Measurements from ENCODE around the gene CHAF1A.

The CHAF1A gene

DNA sequence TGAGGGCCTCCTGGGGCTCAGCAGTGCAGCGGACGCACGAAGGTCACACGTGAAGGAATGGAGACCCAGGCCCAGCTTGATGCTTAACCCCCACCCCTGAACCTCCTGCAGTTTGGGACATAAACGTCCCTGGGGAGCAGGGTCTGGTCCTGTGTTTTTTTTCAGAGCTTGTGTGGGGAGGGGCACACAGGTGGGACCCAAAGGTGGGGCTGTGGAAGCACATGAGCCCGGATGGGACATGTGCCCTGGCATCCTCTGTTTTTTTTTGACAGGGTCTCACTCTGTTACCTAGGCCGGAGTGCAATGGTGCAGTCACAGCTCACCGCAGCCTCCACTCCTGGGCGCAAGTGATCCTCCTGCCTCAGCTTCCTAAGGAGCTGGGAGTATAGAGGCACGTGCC, 34.7 kb downstream of the CHAF1A start:
- TF ChIP-seq, protein P1, sequence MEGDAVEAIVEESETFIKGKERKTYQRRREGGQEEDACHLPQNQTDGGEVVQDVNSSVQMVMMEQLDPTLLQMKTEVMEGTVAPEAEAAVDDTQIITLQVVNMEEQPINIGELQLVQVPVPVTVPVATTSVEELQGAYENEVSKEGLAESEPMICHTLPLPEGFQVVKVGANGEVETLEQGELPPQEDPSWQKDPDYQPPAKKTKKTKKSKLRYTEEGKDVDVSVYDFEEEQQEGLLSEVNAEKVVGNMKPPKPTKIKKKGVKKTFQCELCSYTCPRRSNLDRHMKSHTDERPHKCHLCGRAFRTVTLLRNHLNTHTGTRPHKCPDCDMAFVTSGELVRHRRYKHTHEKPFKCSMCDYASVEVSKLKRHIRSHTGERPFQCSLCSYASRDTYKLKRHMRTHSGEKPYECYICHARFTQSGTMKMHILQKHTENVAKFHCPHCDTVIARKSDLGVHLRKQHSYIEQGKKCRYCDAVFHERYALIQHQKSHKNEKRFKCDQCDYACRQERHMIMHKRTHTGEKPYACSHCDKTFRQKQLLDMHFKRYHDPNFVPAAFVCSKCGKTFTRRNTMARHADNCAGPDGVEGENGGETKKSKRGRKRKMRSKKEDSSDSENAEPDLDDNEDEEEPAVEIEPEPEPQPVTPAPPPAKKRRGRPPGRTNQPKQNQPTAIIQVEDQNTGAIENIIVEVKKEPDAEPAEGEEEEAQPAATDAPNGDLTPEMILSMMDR (IDR thresholded peaks at IDR 0.05; ENCODE audit: low read depth, low read length): no peak
- no peak for DNase-seq (ENCODE audit: extremely low read depth, low read depth)

DNA sequence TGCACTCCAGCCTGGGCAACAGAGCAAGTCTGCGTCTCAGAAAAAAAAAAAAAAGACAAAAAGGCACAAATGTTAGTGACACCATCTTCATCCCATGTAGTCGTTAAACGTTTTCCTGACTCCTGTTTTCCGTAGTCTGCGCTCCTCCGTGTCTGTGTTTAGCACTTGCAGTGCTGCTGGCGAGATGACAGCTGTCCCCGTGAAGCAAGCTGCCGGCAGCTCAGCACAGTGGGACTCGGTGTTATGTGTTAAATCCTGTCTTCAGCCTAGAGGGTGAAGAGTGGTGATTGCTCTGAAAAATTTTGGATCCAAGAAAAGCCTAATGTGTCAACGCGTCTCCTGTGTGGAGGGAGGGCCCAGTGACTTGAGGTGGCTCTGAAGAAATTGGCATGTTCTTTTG, 36.8 kb downstream of the CHAF1A start:
- no peak for DNase-seq (ENCODE audit: extremely low read depth, low read depth)
- TF ChIP-seq, protein P1 (IDR thresholded peaks at IDR 0.05; ENCODE audit: low read depth, low read length): no peak

DNA sequence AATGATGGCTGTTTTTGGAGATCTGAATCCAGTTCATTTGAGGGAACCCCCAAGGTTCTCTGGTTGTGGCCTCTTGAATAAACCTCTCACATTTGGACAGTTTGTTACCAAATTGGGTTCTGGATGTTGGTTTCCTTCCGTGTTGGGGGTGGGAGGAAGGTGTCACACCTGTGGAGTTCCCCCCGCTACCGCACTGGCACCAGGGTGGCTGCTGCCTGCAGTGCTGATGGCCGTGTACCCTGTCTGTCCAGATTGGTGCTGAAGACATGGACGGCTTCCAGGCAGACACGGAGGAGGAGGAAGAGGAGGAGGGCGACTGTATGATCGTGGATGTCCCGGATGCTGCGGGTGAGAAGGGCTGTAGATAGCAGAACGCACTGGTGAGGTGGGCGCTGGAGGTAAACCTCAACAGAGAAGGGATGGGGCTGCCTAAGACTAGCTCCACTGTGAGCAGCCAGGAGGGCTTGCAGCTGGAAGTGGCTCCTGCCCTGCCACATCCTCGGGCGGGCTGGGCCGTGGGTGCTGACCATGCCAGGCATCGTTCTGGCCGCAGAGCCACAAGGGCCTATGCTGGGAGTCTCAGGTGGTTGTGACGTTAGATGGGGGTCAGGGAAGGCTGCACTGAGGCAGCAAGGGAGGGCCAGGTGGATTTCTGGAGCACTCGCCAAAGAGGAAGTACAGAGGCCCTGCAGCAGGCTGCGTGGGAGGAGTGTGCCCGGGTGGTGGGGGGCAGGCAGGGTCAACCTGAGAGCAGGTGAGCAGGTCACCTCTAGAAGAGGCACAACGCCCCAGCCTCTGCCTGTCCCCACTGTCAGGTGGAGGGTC, 39.8 kb downstream of the CHAF1A start:
- TF ChIP-seq, protein P1 (IDR thresholded peaks at IDR 0.05; ENCODE audit: low read depth, low read length): no peak
- no peak for DNase-seq (ENCODE audit: extremely low read depth, low read depth)

DNA sequence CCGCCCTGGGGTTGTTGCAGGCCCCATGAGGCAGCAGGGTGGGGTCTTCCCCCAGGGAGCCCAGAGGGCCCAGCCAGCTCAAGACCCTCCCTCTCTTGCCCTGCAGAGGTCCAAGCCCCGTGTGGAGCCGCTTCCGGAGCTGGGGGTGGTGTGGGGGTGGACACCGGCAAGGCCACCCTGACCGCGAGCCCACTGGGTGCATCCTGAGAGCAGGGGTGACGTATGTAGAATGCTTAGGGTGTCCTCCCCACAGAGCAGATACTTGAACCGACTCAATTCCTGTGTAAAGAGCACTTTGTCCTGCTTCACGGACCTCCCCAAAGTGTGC, 40.3 kb downstream of the CHAF1A start:
- no peak for DNase-seq (ENCODE audit: extremely low read depth, low read depth)
- TF ChIP-seq, protein P1 (IDR thresholded peaks at IDR 0.05; ENCODE audit: low read depth, low read length): no peak

DNA sequence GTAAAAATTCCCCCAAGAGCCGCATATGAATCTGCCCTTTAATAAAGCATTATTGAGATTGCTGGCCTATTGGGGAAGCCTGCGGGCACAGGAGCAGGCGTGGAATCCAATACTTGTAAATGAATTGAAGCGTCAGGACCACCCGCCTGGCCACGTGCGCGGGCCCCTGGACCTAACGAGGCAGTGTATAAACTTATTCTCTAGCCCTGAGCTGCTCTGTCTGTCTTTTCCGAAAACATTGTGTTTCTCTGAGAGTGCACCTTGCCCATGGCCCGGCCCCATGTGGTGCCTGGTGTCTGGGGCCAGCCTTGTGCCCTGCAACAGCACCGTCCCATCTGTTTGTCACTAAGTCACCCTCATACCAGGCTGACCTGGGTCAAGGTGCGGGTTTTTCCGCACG, 40.7 kb downstream of the CHAF1A start:
- DNase-seq (ENCODE audit: extremely low read depth, low read depth): no peak
- TF ChIP-seq, protein P1 (IDR thresholded peaks at IDR 0.05; ENCODE audit: low read depth, low read length): no peak

DNA sequence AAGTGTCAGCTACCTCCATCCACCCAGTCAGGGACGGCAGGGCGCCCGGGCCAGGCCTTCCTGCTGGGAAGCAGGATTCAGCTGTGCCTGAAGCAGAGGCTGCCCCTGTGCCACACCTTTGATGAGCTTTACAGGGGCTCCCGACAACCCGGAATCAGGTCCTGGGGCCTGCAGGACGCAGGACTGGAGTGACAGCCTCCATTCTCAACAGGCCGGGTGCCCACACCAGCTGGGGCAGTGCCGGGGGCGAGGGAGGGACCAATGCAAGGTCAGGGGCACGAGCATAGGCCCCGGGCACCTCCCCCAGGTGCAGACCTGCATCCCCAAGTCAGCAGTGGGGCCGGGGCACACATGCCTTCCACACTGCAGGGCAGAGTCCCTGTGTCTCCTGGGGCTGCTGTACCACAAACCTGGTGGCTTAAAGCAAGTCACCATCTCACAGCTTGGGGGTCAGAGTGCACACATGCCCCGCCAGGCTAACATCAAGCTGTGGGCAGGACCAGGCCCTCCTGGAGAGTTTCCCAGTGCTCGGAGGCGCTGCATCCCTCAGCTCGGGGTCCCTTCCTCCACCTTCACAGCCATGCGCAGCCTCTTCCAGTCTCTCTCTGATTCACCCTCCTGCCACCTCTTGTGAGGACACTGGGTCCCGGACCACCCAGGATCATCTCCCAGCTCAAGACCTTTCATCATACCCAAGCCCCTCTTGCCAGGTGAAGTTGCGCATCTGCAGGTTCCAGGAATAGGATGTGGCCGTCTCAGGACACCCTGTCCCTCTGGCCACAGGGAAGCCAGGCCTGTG, 41.7 kb downstream of the CHAF1A start:
- DNase-seq (ENCODE audit: extremely low read depth, low read depth): no peak
- TF ChIP-seq, protein P1 (IDR thresholded peaks at IDR 0.05; ENCODE audit: low read depth, low read length): no peak
